Activated T-helper 2 cell treated with anti-CD3 and anti-CD28 coated beads, Interferon-gamma antibody, Interleukin-2, Interleukin-4, amounts not matched to agents 10 μg/mL and 5 μg/mL and 100 μg/mL, durations not matched to agents 14 hours and 24 hours and 36 hours (primary cell): Measurements from ENCODE around the gene DNMT1. TPM values are rescaled to one million over a fixed set of nuclear protein-coding genes. Genes with fewer than 3 reads are reported as not detected.
"Not testable (repeated sequence)": the region's sequence is repeated elsewhere in the genome, so short reads cannot be mapped to it uniquely, and the experiment has no call there.

Experiments
- DNase-seq: peaks from one replicate; pipeline ENCODE4 v3.0.0; 2021; ENCODE audit warnings: low spot score
- H3K27ac Mint-ChIP-seq: one replicate; pipeline ENCODE4 v1.8.0; 2021; ENCODE audit warnings: mixed read lengths
- H3K27me3 Mint-ChIP-seq: one replicate; pipeline ENCODE4 v1.8.0; 2021; ENCODE audit warnings: low read depth, mixed read lengths
- H3K36me3 Mint-ChIP-seq: one replicate; pipeline ENCODE4 v1.8.0; 2021; ENCODE audit warnings: low read depth, mixed read lengths
- H3K4me1 Mint-ChIP-seq: one replicate; pipeline ENCODE4 v1.8.0; 2021; ENCODE audit warnings: low read depth, mixed read lengths
- H3K4me3 Mint-ChIP-seq: one replicate; pipeline ENCODE4 v1.8.0; 2021; ENCODE audit warnings: low read depth, mild to moderate bottlenecking, moderate library complexity, mixed read lengths
- H3K9me3 Mint-ChIP-seq: one replicate; pipeline ENCODE4 v1.8.0; 2021; ENCODE audit warnings: mixed read lengths
- intact Hi-C: fragments of 100-400 bp; cut with micrococcal nuclease; formaldehyde crosslinking; loops from one replicate; pipeline ENCODE4 v1.15.1; 2023
- total RNA-seq: library from RNA; stranded (reverse); gene quantifications from 2 replicates; pipeline ENCODE4 v1.2.3, GENCODE V29; 2022

The DNMT1 gene
- total RNA-seq, 1 donor from 2014 or later: 367 TPM

GRCh38 chr19:10191347-10191746 lies 3.4 kb downstream of the DNMT1 start:
- Mint-ChIP-seq H3K27me3 (no peaks in the 10 kb centered on the region), H3K4me1 (peaks cover 33% of the 10 kb centered on the region), H3K36me3 (peaks cover 57% of the 10 kb centered on the region), H3K9me3 (no peaks in the 10 kb centered on the region), H3K27ac (no peak overlapping the region), H3K4me3 (no peak overlapping the region)
- intact Hi-C loops: no loop called here
- DNase-seq: no peak

- H3K27ac Mint-ChIP-seq: peak overlapping the region; percentile 46
- no peaks in the 10 kb centered on the region for H3K9me3 Mint-ChIP-seq
- H3K4me1 Mint-ChIP-seq: peaks cover 33% of the 10 kb centered on the region
- DNase-seq: no peak
- no peaks in the 10 kb centered on the region for H3K27me3 Mint-ChIP-seq
- no peak overlapping the region for H3K4me3 Mint-ChIP-seq
- peaks cover 67% of the 10 kb centered on the region for H3K36me3 Mint-ChIP-seq
- intact Hi-C loops: no loop called here
These were observed 4.7 kb downstream of the DNMT1 start for GRCh38 chr19:10190026-10190425.

GRCh38 chr19:10189616-10190015 lies 5.1 kb downstream of the DNMT1 start:
- Mint-ChIP-seq H3K9me3 (no peaks in the 10 kb centered on the region), H3K27ac (peak overlapping the region; percentile 46), H3K4me1 (peaks cover 33% of the 10 kb centered on the region), H3K27me3 (no peaks in the 10 kb centered on the region), H3K36me3 (peaks cover 71% of the 10 kb centered on the region), H3K4me3 (no peak overlapping the region)
- intact Hi-C loops: no loop called here
- no peak for DNase-seq

GRCh38 chr19:10187315-10187714 lies 7.4 kb downstream of the DNMT1 start:
- H3K4me3 Mint-ChIP-seq: no peak overlapping the region
- intact Hi-C loops: no loop called here
- peaks cover 62% of the 10 kb centered on the region for H3K36me3 Mint-ChIP-seq
- no peaks in the 10 kb centered on the region for H3K9me3 Mint-ChIP-seq
- no peak for DNase-seq
- no peak overlapping the region for H3K27ac Mint-ChIP-seq
- peaks cover 29% of the 10 kb centered on the region for H3K4me1 Mint-ChIP-seq
- no peaks in the 10 kb centered on the region for H3K27me3 Mint-ChIP-seq

- Mint-ChIP-seq H3K27ac (peak overlapping the region; percentile 33), H3K36me3 (peaks cover 62% of the 10 kb centered on the region), H3K9me3 (no peaks in the 10 kb centered on the region), H3K4me1 (peaks cover 21% of the 10 kb centered on the region), H3K27me3 (no peaks in the 10 kb centered on the region), H3K4me3 (no peak overlapping the region)
- intact Hi-C loops: loop anchor here (2.0 kb wide), 1 partner anchor 80 kb away; no protein-coding TSS in a partner anchor
- DNase-seq: no peak
These were observed 10.1 kb downstream of the DNMT1 start for GRCh38 chr19:10184636-10185035.

GRCh38 chr19:10183926-10184325 lies 10.8 kb downstream of the DNMT1 start:
- Mint-ChIP-seq H3K27ac (peak overlapping the region; percentile 33), H3K36me3 (peaks cover 66% of the 10 kb centered on the region), H3K9me3 (no peaks in the 10 kb centered on the region), H3K4me3 (no peak overlapping the region), H3K27me3 (no peaks in the 10 kb centered on the region), H3K4me1 (peaks cover 18% of the 10 kb centered on the region)
- intact Hi-C loops: loop anchor here (2.0 kb wide), 1 partner anchor 79 kb away; no protein-coding TSS in a partner anchor
- no peak for DNase-seq

GRCh38 chr19:10182847-10183246 lies 11.9 kb downstream of the DNMT1 start:
- DNase-seq: no peak
- intact Hi-C loops: no loop called here
- Mint-ChIP-seq H3K9me3 (no peaks in the 10 kb centered on the region), H3K27ac (no peak overlapping the region), H3K27me3 (no peaks in the 10 kb centered on the region), H3K4me3 (no peak overlapping the region), H3K4me1 (peaks cover 15% of the 10 kb centered on the region), H3K36me3 (peaks cover 58% of the 10 kb centered on the region)

- peaks cover 12% of the 10 kb centered on the region for H3K4me1 Mint-ChIP-seq
- no peak overlapping the region for H3K4me3 Mint-ChIP-seq
- H3K27ac Mint-ChIP-seq: no peak overlapping the region
- H3K36me3 Mint-ChIP-seq: peaks cover 55% of the 10 kb centered on the region
- intact Hi-C loops: no loop called here
- H3K27me3 Mint-ChIP-seq: no peaks in the 10 kb centered on the region
- DNase-seq: no peak
- H3K9me3 Mint-ChIP-seq: no peaks in the 10 kb centered on the region
These were observed 12.7 kb downstream of the DNMT1 start for GRCh38 chr19:10182076-10182475.

GRCh38 chr19:10180459-10180858 lies 14.3 kb downstream of the DNMT1 start:
- intact Hi-C loops: no loop called here
- H3K27me3 Mint-ChIP-seq: no peaks in the 10 kb centered on the region
- DNase-seq: no peak
- H3K36me3 Mint-ChIP-seq: peaks cover 57% of the 10 kb centered on the region
- no peaks in the 10 kb centered on the region for H3K9me3 Mint-ChIP-seq
- H3K27ac Mint-ChIP-seq: no peak overlapping the region
- H3K4me1 Mint-ChIP-seq: peaks cover 9% of the 10 kb centered on the region
- H3K4me3 Mint-ChIP-seq: no peak overlapping the region

GRCh38 chr19:10180024-10180423 lies 14.7 kb downstream of the DNMT1 start:
- H3K9me3 Mint-ChIP-seq, H3K27me3 Mint-ChIP-seq, H3K4me1 Mint-ChIP-seq, H3K27ac Mint-ChIP-seq, intact Hi-C loops, DNase-seq, H3K4me3 Mint-ChIP-seq: not testable (repeated sequence)
- peaks cover 57% of the 10 kb centered on the region for H3K36me3 Mint-ChIP-seq

- DNase-seq: no peak
- Mint-ChIP-seq H3K4me1 (peaks cover 13% of the 10 kb centered on the region), H3K9me3 (no peaks in the 10 kb centered on the region), H3K36me3 (peaks cover 71% of the 10 kb centered on the region), H3K4me3 (no peak overlapping the region), H3K27ac (no peak overlapping the region), H3K27me3 (no peaks in the 10 kb centered on the region)
- intact Hi-C loops: no loop called here
These were observed 21.2 kb downstream of the DNMT1 start for GRCh38 chr19:10173527-10173926.

- no peak for DNase-seq
- Mint-ChIP-seq H3K4me1 (peaks cover 11% of the 10 kb centered on the region), H3K27ac (no peak overlapping the region), H3K9me3 (no peaks in the 10 kb centered on the region), H3K36me3 (peaks cover 75% of the 10 kb centered on the region), H3K4me3 (no peak overlapping the region), H3K27me3 (no peaks in the 10 kb centered on the region)
- intact Hi-C loops: no loop called here
These were observed 26.3 kb downstream of the DNMT1 start for GRCh38 chr19:10168386-10168948.

- H3K36me3 Mint-ChIP-seq: peaks cover 77% of the 10 kb centered on the region
- no peak overlapping the region for H3K27ac Mint-ChIP-seq
- H3K4me1 Mint-ChIP-seq: peaks cover 11% of the 10 kb centered on the region
- intact Hi-C loops: no loop called here
- H3K9me3 Mint-ChIP-seq: no peaks in the 10 kb centered on the region
- H3K4me3 Mint-ChIP-seq: no peak overlapping the region
- DNase-seq: no peak
- H3K27me3 Mint-ChIP-seq: no peaks in the 10 kb centered on the region
These were observed 27.3 kb downstream of the DNMT1 start for GRCh38 chr19:10167459-10167858.

GRCh38 chr19:10166501-10166900 lies 28.3 kb downstream of the DNMT1 start:
- peaks cover 76% of the 10 kb centered on the region for H3K36me3 Mint-ChIP-seq
- H3K27ac Mint-ChIP-seq: peak overlapping the region; percentile 57
- H3K4me3 Mint-ChIP-seq, intact Hi-C loops, H3K9me3 Mint-ChIP-seq, DNase-seq, H3K27me3 Mint-ChIP-seq: not testable (repeated sequence)
- peaks cover 11% of the 10 kb centered on the region for H3K4me1 Mint-ChIP-seq
